Activated T-cell treated with anti-CD3 and anti-CD28 coated beads, Interleukin-2, amount 50 U/mL, for 72 hours (primary cell): ENCODE data around the gene MRPL19. TPM values are rescaled to one million over a fixed set of nuclear protein-coding genes. Genes with fewer than 3 reads are reported as not detected.
A peak's percentile ranks its signal among the peaks of the same experiment; 100 is the strongest.
"Not testable (repeated sequence)": the region's sequence is repeated elsewhere in the genome, so short reads cannot be mapped to it uniquely, and the experiment has no call there.

Experiments used
- ATAC-seq, 2 donors: fragments of 150-1000 bp; cut with Tn5 transposase; replicated peaks in 1 of 2; 2 replicates each; pipeline ENCODE4 v1.10.0; 2021; ENCODE audit warnings: moderate library complexity in 2 of 2, mild to moderate bottlenecking in 1 of 2
- DNase-seq, 2 donors: peaks; one replicate each; pipeline ENCODE4 v3.0.0; 2021 to 2022; ENCODE audit warnings: mixed read lengths in 1 of 2
- H3K27ac Mint-ChIP-seq: one replicate; pipeline ENCODE4 v1.8.0; 2022; ENCODE audit warnings: mild to moderate bottlenecking, moderate library complexity, mixed read lengths
- H3K27me3 Mint-ChIP-seq: one replicate; pipeline ENCODE4 v1.8.0; 2022; ENCODE audit warnings: low read depth, mixed read lengths
- H3K36me3 Mint-ChIP-seq, 2 donors: one replicate each; pipeline ENCODE4 v1.8.0; 2022; ENCODE audit warnings: mixed read lengths in 2 of 2, mild to moderate bottlenecking in 1 of 2; ENCODE audit not compliant: insufficient read depth in 2 of 2
- H3K4me1 Mint-ChIP-seq: one replicate; pipeline ENCODE4 v1.8.0; 2022; ENCODE audit warnings: low read depth, mixed read lengths
- H3K4me3 Mint-ChIP-seq, 2 donors: one replicate each; pipeline ENCODE4 v1.8.0; 2022; ENCODE audit warnings: mild to moderate bottlenecking in 2 of 2, mixed read lengths in 2 of 2, moderate library complexity in 2 of 2
- H3K9me3 Mint-ChIP-seq, 2 donors: one replicate each; pipeline ENCODE4 v1.8.0; 2022; ENCODE audit warnings: mixed read lengths in 2 of 2
- total RNA-seq, 2 donors: library from RNA; stranded (reverse); gene quantifications; one replicate each; pipeline ENCODE4 v1.2.3, GENCODE V29; 2022

MRPL19 gene
- total RNA-seq, 2 donors from 2014 or later: 45.0 to 51.0 TPM

DNA sequence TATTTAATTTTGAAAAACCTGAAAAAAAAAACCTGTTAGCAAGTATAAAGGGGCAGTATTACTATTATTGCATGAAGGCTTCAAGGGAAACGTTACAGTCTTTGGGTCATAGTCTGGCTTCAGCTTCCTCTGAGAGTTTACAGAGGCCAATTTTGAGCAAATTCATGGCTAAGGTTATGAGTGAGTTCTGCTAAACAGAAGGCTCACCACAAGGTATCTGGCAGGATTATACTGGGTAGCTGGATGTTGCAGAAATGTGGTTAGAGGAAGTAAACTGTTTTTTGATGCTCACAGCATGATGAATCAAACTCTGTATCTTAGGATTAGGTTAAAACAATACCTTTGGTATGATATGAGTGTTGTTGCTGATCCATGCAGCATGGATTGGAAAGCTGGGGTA, 9.3 kb downstream of the MRPL19 start:
- peaks cover 27 to 64% of the 10 kb centered on the region in 2 donors for H3K36me3 Mint-ChIP-seq
- peaks cover 5 to 11% of the 10 kb centered on the region in 2 donors for H3K9me3 Mint-ChIP-seq
- DNase-seq (no peak), ATAC-seq (peak in 1 of 2 donors; percentile 39)
- H3K4me1 Mint-ChIP-seq: no peaks in the 10 kb centered on the region
- H3K27me3 Mint-ChIP-seq: no peaks in the 10 kb centered on the region
- no peak overlapping the region for H3K27ac Mint-ChIP-seq
- no peak overlapping the region for H3K4me3 Mint-ChIP-seq

DNA sequence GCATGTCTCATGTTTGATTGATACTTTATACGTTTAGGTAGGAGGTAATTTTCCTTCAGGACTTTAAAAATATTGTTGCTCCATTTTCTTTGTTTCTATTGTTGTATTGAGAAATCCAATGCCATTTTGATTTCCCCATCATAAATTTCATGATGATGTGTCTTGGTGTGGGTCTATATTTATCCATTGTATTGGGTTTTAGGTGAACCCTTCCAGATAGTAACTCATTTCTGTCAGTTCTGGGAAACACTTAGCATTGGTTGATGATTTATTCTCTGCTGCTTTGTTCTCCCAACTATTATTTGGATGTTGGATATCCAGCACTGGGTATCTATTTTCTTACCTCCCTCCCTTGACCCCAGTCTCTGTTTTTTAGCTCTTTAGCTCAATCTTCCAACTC, 10.0 kb downstream of the MRPL19 start:
- ATAC-seq: no peak
- no peak overlapping the region for H3K4me3 Mint-ChIP-seq

DNA sequence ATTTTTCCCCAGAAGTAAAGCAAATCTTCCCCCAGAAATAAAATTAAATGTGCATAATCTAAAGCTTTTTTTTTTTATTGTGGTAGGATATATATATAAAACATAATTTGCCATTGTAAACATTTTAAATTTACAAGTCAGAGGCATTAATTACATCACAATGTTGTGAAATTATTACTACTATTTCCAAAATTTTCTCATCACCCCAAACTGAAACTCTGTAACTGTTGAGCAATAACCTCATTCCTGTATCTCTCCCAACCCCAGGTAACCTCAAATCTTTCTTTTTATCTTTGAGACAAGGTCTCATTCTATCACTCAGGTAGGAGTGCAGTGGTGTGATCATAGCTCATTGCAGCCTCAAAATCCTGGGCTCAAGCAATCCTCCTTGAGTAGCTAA, 11.2 kb downstream of the MRPL19 start:
- peaks cover 5 to 11% of the 10 kb centered on the region in 2 donors for H3K9me3 Mint-ChIP-seq
- no peak overlapping the region for H3K27ac Mint-ChIP-seq
- H3K4me1 Mint-ChIP-seq: no peaks in the 10 kb centered on the region
- DNase-seq (no peak), ATAC-seq (no peak)
- H3K27me3 Mint-ChIP-seq: no peaks in the 10 kb centered on the region
- H3K4me3 Mint-ChIP-seq: no peak overlapping the region
- H3K36me3 Mint-ChIP-seq: peaks cover 29 to 65% of the 10 kb centered on the region in 2 donors

More for the DNA sequence above, 10.0 kb downstream of the MRPL19 start:
- Mint-ChIP-seq H3K9me3 (peaks cover 5 to 11% of the 10 kb centered on the region in 2 donors), H3K27me3 (no peaks in the 10 kb centered on the region), H3K4me1 (no peaks in the 10 kb centered on the region), H3K27ac (peak overlapping the region; percentile 32), H3K36me3 (peaks cover 28 to 63% of the 10 kb centered on the region in 2 donors)
- no peak for DNase-seq

DNA sequence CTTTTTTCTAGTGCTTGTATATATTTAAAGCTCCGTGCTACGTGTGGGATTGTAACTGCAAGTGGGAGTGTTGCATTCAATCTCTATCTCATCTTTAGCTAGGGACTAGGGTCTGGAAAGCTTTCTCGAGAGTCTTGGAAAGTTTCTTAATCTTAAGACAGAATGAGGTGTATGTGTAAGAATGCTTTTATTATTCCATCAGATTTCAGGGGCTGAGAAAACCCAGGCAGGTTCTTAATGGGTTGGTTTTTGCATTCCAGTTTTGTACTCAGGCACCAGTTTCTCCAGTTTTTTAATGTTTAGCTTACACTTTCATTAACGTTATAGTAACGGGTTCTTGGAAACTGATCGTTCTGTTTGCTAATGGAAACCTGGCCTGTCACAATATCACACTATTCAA, 20.3 kb downstream of the MRPL19 start:
- Mint-ChIP-seq H3K36me3 (peaks cover 4 to 22% of the 10 kb centered on the region in 2 donors), H3K4me3 (no peak overlapping the region), H3K27me3 (no peaks in the 10 kb centered on the region), H3K4me1 (no peaks in the 10 kb centered on the region), H3K27ac (no peak overlapping the region), H3K9me3 (no peaks in the 10 kb centered on the region)
- no peak for ATAC-seq
- no peak for DNase-seq

- peaks cover 8 to 22% of the 10 kb centered on the region in 2 donors for H3K36me3 Mint-ChIP-seq
- no peak overlapping the region for H3K4me3 Mint-ChIP-seq
- no peaks in the 10 kb centered on the region for H3K4me1 Mint-ChIP-seq
- H3K9me3 Mint-ChIP-seq: no peaks in the 10 kb centered on the region
- no peak overlapping the region for H3K27ac Mint-ChIP-seq
- H3K27me3 Mint-ChIP-seq: no peaks in the 10 kb centered on the region
- ATAC-seq (no peak), DNase-seq (no peak)
Measured at GRCh38 chr2:75667884-75668283, 21.3 kb downstream of the MRPL19 start.

GRCh38 chr2:75675423-75675822, 28.8 kb downstream of the MRPL19 start:
- H3K27ac Mint-ChIP-seq, H3K4me3 Mint-ChIP-seq, DNase-seq, ATAC-seq, H3K27me3 Mint-ChIP-seq, H3K9me3 Mint-ChIP-seq: not testable (repeated sequence)
- H3K4me1 Mint-ChIP-seq: peaks cover 12% of the 10 kb centered on the region
- peaks cover 11 to 18% of the 10 kb centered on the region in 2 donors for H3K36me3 Mint-ChIP-seq

- Mint-ChIP-seq H3K4me3 (no peak overlapping the region), H3K36me3 (peaks cover 10 to 15% of the 10 kb centered on the region in 2 donors), H3K27ac (no peak overlapping the region), H3K27me3 (no peaks in the 10 kb centered on the region), H3K4me1 (peaks cover 12% of the 10 kb centered on the region), H3K9me3 (no peaks in the 10 kb centered on the region)
- ATAC-seq: no peak
- no peak for DNase-seq
Measured at GRCh38 chr2:75675908-75676307, 29.3 kb downstream of the MRPL19 start.

DNA sequence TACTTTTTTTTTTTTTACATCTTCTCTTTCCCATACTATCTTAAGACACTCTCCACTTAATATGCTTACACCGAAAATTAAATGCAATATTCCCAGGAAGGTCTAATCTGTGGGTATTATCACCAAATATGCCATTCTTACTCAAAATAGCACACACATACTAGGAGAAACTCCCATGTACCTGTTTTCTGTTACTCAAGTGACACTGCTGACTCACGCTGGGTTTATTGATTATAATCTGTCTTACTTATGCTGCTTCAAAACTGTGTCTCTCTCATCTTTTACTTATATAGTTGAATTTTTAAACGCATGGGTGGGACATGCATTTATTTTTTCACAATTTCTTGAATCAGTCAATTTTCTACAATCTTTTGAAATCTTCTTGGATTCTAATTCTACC, 29.9 kb downstream of the MRPL19 start:
- no peak overlapping the region for H3K4me3 Mint-ChIP-seq
- ATAC-seq: no peak
- H3K27ac Mint-ChIP-seq: peak overlapping the region; percentile 87
- H3K27me3 Mint-ChIP-seq: no peaks in the 10 kb centered on the region
- H3K36me3 Mint-ChIP-seq: peaks cover 8 to 11% of the 10 kb centered on the region in 2 donors
- H3K9me3 Mint-ChIP-seq: no peaks in the 10 kb centered on the region
- no peak for DNase-seq
- peaks cover 12% of the 10 kb centered on the region for H3K4me1 Mint-ChIP-seq

DNA sequence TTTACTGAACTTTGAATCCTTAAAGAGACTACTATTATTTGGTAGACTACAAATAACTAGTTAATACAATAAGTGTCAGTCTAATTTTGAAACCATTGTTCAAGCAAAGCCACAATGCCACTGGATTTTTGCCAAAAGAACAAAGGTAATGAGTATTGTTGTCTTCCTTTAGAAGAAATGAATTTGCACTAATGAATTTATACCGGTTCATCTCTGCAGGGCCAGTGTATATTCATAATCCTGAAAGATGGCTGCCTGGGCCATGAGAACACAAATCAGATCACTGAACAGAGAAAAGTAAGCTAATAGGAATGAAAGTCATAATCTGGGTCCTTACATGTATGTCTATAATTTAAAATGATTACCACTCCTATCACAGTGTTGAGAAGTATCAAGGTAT, 33.0 kb downstream of the MRPL19 start:
- no peak for ATAC-seq
- DNase-seq: no peak
- Mint-ChIP-seq H3K4me1 (peaks cover 17% of the 10 kb centered on the region), H3K4me3 (no peak overlapping the region), H3K27ac (peak overlapping the region; percentile 43), H3K36me3 (peaks cover 3 to 5% of the 10 kb centered on the region in 2 donors), H3K27me3 (no peaks in the 10 kb centered on the region), H3K9me3 (no peaks in the 10 kb centered on the region)

- ATAC-seq (no peak), DNase-seq (no peak)
- Mint-ChIP-seq H3K4me3 (no peak overlapping the region), H3K27me3 (no peaks in the 10 kb centered on the region), H3K36me3 (peaks cover 6 to 8% of the 10 kb centered on the region in 2 donors), H3K4me1 (peaks cover 17% of the 10 kb centered on the region), H3K27ac (peak overlapping the region; percentile 67), H3K9me3 (no peaks in the 10 kb centered on the region)
Measured at GRCh38 chr2:75680402-75680801, 33.8 kb downstream of the MRPL19 start.

GRCh38 chr2:75683430-75683829, 36.8 kb downstream of the MRPL19 start:
- Mint-ChIP-seq H3K36me3 (peaks cover 12 to 15% of the 10 kb centered on the region in 2 donors), H3K27ac (peak overlapping the region; percentile 39)
- not testable (repeated sequence) for H3K4me1 Mint-ChIP-seq, ATAC-seq, DNase-seq, H3K9me3 Mint-ChIP-seq, H3K27me3 Mint-ChIP-seq, H3K4me3 Mint-ChIP-seq

DNA sequence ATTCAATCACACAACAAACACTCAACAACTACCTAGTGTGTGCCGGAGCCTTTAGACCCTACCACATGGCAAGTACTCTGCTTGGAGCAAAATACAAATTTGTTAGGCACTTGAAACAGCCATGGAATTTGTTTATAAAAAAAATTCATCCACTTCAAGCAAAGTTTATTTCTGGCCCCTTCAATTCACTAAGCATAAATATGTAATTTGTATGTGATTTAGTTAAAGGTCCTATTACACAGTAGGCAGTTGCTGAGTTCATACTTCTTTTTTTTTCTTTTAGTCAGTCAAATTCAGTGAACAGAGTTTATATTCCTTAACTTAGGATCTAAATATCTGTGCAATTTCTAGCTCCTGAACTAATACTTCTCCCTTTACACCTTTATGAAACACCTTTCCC, 41.6 kb downstream of the MRPL19 start:
- Mint-ChIP-seq H3K27me3 (no peaks in the 10 kb centered on the region), H3K4me3 (no peak overlapping the region), H3K9me3 (no peaks in the 10 kb centered on the region), H3K4me1 (peaks cover 5% of the 10 kb centered on the region), H3K36me3 (peaks cover 8 to 30% of the 10 kb centered on the region in 2 donors), H3K27ac (no peak overlapping the region)
- ATAC-seq (no peak), DNase-seq (no peak)

DNA sequence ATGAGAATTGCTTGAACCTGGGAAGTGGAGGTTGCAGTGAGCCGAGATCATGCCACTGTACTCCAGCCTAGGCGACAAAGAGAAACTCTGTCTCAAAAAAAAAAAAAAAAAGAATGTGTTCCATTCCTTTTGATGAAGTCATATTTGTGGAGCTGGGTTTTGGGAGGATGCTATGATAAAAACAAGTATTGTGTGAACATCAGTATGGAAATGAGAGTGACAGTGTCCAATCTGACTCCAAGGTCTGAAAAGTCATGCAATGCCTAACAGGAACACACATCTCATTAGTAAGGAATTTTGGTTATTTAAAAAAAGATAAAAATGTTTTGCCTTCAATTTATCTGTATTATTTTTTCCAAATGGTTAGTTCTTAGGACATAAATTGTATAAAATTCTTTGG, 52.3 kb downstream of the MRPL19 start:
- Mint-ChIP-seq H3K27me3 (no peaks in the 10 kb centered on the region), H3K27ac (no peak overlapping the region), H3K4me1 (peaks cover 6% of the 10 kb centered on the region), H3K9me3 (peaks cover 0 to 1% of the 10 kb centered on the region in 2 donors), H3K4me3 (no peak overlapping the region), H3K36me3 (peaks cover 10 to 28% of the 10 kb centered on the region in 2 donors)
- DNase-seq (no peak), ATAC-seq (no peak)

DNA sequence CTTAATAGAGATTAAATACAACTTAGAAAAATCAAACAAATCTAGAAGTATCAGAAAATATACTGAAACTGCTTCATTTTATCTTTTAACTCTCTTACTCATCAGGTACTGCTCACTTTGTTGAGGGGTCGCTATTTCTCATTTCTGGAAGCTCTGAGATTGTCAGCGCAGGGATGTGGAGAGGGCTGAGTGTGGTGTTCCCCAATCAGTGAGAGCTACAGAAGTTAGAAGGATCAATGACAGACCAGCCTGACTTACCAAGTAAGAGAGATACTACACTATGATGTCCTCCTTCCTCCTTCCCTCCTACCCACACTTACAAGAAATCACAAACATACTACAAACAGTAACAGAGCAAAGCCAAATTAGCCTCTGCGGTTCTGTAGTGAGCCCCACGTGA, 56.0 kb downstream of the MRPL19 start:
- H3K9me3 Mint-ChIP-seq: peaks cover 0 to under 1% of the 10 kb centered on the region in 2 donors
- H3K27me3 Mint-ChIP-seq: no peaks in the 10 kb centered on the region
- peaks cover 9 to 33% of the 10 kb centered on the region in 2 donors for H3K36me3 Mint-ChIP-seq
- no peak overlapping the region for H3K4me3 Mint-ChIP-seq
- peak in 1 of 2 donors; percentile 36 for ATAC-seq
- peak overlapping the region; percentile 30 for H3K27ac Mint-ChIP-seq
- no peak for DNase-seq
- H3K4me1 Mint-ChIP-seq: peaks cover 7% of the 10 kb centered on the region
